Suprapubic skin (tissue), 2 donors: ENCODE measurements around the gene LOXL3.

Source experiments
- EP300 ChIP-seq: sonication (generic); formaldehyde crosslinking; IDR thresholded peaks from one replicate; pipeline ENCODE4 v1.6.1; 2017; ENCODE audit warnings: antibody characterized with exemption
- POLR2A ChIP-seq, 2 donors: fragments of 450-650 bp; IDR thresholded peaks; one replicate each; pipeline ENCODE4 v1.6.1; 2017; ENCODE audit warnings: antibody characterized with exemption in 2 of 2, mild to moderate bottlenecking in 2 of 2, moderate library complexity in 2 of 2

DNA sequence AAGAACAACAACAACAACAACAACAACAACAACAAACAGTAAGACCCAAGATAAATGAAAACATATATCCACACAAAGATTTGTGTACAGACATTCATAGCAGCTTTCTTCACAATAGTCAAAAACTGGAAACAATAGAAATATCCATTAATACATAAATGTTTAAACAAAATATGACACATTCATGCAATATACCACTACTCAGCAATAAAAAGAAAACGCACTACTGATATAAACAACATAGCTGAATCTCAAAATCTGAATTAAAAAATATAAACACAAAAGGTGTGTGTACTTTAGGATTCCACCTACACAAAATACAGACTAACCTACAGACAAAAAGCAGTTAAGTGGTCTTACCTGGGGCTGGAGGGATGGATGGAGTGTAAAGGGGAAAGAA lies 42.8 kb upstream of the LOXL3 start:
- TF ChIP-seq EP300 (no peak), POLR2A (IDR thresholded peaks at IDR 0.05) (no peak)
